GM12801 (cell line): Measurements from ENCODE around the gene COPS7A.
A peak's percentile ranks its signal among the peaks of the same experiment; 100 is the strongest.

Experiments
- TF ChIP-seq, protein P1 (sequence below): IDR thresholded peaks from one replicate; pipeline ENCODE4 v1.5.1; 2011; ENCODE audit warnings: control low read depth; ENCODE audit not compliant: insufficient read length; ENCODE audit errors: extremely low read depth

The COPS7A gene

DNA sequence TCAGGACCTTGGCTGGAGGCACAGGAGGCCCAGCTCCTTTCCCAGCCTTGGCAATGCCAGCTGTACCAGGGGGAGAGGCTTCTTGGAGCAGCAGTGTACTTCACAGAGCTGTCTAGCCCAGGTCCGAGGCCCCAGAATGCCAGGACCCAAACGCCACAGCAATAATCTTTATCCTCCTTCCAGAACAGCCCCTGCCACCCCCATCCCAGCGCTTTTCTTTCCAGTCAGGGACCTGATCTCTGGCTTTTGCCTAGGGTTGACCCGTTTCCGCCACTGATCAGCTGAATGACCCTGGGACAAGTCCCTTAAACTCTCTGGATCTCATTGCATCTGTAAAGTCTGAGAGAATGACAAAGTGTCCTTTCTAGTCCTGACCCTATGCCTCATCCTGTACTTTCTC is 53.5 kb downstream of the COPS7A start:
- TF ChIP-seq, protein P1, sequence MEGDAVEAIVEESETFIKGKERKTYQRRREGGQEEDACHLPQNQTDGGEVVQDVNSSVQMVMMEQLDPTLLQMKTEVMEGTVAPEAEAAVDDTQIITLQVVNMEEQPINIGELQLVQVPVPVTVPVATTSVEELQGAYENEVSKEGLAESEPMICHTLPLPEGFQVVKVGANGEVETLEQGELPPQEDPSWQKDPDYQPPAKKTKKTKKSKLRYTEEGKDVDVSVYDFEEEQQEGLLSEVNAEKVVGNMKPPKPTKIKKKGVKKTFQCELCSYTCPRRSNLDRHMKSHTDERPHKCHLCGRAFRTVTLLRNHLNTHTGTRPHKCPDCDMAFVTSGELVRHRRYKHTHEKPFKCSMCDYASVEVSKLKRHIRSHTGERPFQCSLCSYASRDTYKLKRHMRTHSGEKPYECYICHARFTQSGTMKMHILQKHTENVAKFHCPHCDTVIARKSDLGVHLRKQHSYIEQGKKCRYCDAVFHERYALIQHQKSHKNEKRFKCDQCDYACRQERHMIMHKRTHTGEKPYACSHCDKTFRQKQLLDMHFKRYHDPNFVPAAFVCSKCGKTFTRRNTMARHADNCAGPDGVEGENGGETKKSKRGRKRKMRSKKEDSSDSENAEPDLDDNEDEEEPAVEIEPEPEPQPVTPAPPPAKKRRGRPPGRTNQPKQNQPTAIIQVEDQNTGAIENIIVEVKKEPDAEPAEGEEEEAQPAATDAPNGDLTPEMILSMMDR, result no peak

DNA sequence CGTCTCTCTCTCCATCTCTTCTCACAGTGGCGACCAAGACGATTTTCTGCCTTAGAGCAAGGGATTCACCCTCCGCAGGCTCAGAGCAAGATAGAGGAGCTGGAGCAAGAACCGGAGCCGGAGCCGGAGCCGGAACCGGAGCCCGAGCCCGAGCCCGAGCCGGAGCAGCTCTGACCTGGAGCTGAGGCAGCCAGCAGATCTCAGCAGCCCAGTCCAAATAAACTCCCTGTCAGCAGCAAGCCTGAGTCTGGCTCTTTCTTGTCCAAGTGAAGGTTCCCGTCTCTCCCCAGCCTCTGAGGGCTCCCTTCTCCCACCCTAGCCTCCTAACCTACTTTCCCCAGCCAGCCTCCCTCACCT is 54.3 kb downstream of the COPS7A start:
- TF ChIP-seq, protein P1, result no peak

DNA sequence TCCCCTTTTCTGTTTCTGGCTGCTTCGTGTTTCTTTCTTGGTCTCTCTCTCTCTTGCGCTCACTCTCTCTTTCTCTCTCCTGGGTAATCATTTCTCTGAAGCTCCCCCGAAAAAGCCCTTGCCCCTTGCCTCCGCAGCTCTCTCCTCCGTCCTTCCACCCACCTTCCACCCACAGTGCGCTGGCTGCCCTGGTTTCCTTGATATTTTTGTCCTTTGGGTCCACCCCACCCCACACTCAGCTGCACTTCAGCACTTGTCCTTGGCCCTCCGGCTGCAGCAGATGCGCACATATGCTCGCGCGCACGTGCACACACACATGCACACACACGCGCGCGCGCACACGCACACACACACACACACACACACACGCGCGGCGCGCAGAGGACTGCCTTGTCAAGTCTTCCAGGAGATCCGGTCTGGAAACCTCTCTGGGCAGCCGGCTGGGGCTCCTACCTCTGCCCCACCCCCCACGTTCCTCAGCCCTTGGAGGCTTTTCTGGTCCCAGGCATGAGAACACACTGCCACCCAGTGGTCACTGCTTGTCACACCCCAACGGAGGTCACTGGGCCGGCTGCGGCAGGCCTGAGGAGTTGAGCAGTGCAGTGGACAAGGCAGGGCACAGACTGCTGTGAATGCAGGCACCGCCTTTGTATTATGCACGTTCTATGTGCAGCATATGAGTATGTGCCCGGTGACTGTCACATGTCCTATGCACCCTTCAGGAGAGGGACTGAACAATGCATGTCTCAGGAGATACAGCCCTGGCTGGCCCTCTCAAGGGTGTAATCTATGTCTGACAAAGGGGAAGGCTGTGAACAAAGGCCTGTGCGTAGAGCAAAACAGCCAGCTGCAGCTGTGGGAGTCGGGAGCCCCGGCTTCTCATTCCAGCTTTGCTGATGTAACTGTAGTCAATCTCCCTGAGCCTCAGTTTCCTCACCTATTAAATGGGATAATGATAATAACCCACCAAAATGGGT is 55.0 kb downstream of the COPS7A start:
- TF ChIP-seq, protein P1, result peak; percentile 62

DNA sequence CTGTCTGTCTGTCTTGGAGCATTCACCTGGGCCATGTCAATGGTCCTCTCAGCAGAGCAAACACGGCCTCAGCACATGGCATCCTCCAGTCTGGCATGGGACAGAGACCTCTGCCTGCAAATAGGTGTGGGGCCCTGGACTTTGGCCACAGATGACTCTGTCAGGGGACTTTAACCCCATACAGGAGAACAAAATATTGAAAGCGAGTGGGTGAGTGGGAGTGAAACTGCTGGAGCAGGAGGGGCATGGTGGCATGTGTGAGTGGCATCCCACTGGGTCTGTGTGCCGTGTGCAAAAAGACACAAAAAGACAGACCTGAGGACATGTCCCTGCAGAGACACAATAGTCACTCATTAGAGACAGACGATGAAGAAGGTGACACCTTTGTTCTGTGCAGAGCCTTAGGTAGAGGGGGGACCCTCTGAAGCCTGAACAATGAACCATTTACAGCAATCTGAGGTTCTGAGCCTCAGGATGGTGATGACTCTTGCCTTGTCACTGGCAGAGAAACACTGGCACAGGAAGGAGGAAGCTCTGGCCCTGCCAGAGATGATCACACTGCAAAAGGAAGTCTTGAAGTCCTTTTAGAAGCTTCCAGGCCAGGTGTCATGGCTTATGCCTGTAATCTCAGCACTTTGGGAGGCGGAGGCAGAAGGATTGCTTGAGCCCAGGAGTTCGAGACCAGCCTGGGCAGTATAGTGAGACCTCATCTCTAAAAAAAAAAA is 56.0 kb downstream of the COPS7A start:
- TF ChIP-seq, protein P1, result no peak

DNA sequence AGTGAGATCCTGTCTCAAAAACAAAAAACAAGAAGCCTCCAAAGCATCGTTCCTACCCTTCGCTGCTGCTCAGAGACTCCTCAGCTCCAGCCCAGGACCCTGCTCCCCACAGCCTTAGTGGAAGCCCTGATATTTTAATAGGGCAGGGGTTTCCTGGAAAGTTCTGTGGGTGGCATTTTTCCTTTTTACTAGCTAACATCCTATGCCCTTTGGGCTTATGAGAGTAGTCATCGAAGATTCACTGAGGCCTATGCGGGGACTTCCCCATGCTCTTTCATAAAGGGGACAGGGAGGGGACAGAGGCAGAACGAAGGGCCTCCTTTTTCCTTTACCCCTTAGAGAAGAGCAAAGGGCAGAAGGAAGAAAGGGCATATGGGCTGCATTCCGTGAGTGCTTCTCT is 56.7 kb downstream of the COPS7A start:
- TF ChIP-seq, protein P1, result no peak
